ENCODE results near the gene DSN1.
A peak's percentile ranks its signal among the peaks of the same experiment; 100 is the strongest.

DSN1 gene

DNA sequence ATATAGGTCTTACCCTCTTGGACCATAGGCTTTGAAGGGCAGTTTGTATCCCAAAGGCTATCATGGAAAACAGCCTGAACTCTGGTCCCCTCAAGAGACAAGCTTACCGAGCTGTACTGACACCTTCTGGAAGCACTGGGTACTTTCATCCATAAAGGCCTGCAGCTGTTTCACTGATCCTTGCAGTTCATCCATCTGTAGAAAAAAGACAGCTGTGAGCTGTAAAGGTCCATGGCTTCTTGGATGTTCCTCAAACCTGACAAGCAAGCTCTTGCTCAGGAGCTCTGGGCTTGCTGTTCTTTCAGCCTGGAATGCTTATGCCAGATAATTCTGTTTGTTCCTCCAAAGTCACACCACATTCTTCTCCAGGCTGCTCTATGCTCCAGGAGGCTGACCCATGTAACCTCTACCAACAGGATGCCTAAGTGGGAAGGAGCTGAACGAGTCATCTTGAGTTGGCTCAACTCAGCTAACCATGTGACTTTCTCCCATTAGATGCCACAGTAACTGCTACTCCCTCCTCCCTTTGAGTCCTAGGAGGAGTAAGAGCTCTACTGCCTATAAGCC lies 18.8 kb downstream of the DSN1 start:
- DNase-seq (ENCODE audit: low spot score) = peak; percentile 82

- DNase-seq (ENCODE audit: low spot score) = no peak
These were observed 21.0 kb downstream of the DSN1 start for GRCh38 chr20:36752582-36752981.

DNA sequence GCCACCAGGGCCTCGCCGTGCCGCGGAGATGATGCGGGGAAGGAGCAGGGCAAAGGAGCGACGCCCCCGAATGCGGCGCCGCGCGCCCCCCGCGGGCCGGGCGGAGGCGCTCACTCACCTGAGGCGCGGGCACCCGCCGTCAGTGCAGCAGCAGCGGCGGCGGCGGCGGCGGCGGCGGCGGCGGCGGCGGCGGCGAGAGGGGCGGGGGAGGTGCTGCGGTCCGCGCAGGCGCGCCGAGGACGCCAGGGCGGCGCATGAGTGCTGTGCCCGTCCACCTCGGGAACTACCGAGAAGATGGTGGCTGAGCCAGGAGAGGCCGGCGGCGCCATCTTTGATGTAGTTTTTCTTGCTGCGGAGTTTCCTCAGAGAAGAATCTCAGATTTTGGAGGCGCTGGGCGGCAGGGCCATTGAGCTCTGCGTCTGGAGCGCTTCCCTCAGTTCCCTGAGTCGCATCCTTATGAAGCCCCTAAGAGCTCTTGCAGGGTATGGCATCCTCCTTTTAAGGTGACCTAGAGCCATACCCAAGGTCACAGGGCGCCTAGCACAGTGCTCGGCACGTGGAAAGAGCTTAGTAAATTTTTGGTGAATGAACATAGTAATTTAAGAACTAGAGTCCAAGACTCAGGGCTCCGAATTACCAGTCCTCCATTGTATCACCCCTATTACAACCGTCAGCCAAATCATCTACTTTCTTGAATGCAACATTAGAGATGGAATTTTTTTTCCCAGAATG lies 27.5 kb downstream of the DSN1 start, which contains the start of gene NDRG3:
Gene NDRG3 (minus strand): TSS at position 164 of the 733 bp plus-strand sequence. CDS start 24,355 bp downstream, outside the sequence.
- peak; percentile 96 for DNase-seq (ENCODE audit: low spot score)

GRCh38 chr20:36745234-36745926 lies 28.2 kb downstream of the DSN1 start:
- DNase-seq (ENCODE audit: low spot score) = peak; percentile 16

- DNase-seq (ENCODE audit: low spot score) = peak; percentile 77
These were observed 28.8 kb downstream of the DSN1 start for GRCh38 chr20:36744764-36745191.

DNA sequence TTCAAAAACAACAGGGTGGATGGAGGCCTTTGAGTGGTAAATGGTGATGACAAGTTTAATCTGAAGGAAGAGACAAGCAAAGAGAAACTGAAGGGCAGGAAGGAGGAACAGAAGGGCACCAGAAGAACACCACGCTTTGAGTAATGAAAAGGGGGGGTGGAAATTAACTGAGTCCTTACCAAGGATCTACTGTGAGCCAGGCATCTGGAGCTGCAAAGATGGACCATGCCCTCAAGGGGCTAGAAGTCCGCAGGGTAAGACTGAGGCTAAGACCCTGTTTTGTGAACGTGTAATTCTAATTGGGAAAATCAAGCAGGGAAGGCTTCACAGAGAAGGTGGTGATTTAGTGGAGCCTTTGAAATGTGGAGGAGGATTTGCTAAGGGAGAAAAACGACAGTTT lies 29.3 kb downstream of the DSN1 start:
- no peak for DNase-seq (ENCODE audit: low spot score)

DNA sequence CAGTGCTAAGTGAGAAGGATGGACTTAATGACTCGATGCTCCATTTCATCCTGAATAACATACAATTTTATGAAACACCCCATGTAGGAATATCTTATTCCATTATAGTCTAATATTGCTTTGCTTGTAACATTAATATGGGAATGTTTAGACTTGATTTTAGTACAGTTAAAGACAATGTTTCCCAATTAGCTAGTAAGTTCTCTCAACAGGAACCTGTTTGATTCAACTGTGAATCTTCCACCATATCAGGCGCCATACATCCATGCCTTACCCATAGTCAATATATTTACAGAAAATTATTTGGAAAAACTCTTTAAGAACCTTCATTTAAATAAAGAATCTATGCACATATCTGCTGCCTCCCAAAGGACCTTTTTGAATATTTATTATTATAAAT lies 31.0 kb downstream of the DSN1 start:
- DNase-seq (ENCODE audit: low spot score) = no peak

DNA sequence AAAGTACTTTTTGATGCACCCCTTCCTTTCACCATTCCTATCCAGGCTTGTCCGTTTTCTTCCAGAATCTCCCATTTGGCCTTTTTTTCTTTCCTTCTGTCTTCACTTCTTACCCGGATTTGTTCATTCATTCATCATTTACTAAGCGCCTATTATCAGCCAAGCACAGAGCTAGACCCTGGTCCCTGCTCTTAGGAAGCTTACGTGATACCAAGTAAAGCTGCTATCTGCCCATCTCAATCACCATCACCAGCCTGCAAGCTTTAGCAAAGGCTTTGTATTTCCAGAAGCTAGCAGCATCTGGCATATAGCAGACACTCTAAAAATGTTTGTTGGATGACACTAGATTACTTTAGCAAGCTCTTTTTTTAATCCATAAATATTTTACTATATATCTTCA lies 32.5 kb downstream of the DSN1 start:
- DNase-seq (ENCODE audit: low spot score) = peak; percentile 40

- DNase-seq (ENCODE audit: low spot score) = no peak
These were observed 36.4 kb downstream of the DSN1 start for GRCh38 chr20:36737183-36737499.

DNA sequence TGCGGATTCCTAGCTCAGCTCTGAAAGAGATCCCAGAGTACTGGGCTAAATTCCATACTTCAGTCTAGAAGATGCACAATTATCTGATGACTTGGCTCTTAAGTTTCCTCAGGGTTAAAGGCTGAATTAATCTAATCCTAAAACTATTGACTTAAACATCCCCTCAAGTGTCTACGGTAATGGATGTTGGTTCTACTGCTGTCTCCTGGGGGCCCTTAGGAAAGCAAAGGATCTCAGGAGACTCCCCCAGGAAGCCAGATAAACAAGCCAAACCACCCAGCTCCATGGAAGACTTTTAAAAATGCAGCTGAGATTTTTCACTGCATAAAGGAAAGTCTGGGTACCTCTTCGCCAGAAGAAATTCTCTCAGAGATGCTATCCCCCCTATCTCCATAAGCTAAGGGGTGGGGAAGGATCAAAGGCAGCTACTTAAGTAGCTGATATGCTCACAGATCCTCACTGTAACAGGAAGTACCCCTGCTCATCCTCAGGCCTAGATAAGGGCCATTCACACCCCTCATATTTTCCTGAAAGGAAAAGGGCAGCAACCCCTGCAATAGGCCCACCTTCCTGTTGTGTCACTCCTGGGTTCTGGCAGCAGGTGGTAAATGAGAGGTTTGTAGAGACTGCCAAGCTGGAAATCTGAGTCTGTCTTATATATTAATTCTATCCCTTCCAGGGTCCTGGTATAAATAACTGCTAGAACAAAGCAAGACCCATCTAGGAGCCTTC lies 36.9 kb downstream of the DSN1 start:
- no peak for DNase-seq (ENCODE audit: low spot score)

GRCh38 chr20:36732456-36732855 lies 41.1 kb downstream of the DSN1 start:
- no peak for DNase-seq (ENCODE audit: low spot score)

DNA sequence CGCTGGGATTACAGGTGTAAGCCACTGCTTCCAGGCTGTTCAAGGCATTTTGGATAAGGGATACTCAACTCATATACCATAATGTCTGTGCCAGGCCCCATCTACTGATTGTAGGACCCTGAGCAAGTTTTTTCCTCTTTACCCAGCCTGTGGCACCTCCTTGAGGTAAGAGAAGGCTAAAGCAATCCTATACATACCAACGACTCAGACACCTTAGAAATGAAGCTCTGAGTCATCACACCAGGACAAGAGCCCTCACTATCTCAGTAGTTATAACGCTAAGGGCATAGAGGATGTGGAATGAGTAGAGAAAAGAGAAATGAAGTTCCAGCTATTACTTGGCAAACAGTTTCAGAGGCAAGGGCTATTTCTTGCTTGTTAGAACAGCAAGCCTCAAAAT lies 44.6 kb downstream of the DSN1 start:
- DNase-seq (ENCODE audit: low spot score) = no peak

DNA sequence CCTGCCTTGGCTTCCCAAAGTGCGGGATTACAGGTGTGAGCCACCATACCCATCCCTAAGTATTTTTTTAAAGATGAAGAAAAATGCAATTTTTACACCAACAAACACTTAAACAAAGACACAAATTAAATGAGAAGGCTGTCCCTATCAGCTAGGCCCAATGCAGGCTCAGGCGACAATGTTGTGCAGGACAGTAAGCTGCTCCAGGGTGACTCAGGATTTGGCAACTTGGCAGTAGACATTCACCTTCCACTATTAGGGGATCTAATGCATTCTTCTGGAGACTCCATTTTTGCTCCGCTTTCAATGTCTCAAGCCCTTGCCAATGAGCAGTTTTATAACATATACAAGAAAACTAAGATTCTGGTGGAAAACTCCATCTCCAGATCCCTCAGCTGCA lies 47.4 kb downstream of the DSN1 start:
- no peak for DNase-seq (ENCODE audit: low spot score)

GRCh38 chr20:36720510-36720909 lies 53.1 kb downstream of the DSN1 start:
- DNase-seq (ENCODE audit: low spot score) = no peak

GRCh38 chr20:36717657-36718056 lies 55.9 kb downstream of the DSN1 start:
- DNase-seq (ENCODE audit: low spot score) = peak; percentile 71

- DNase-seq (ENCODE audit: low spot score) = no peak
These were observed 56.5 kb downstream of the DSN1 start for GRCh38 chr20:36717021-36717420.

GRCh38 chr20:36712775-36713174 lies 60.8 kb downstream of the DSN1 start:
- no peak for DNase-seq (ENCODE audit: low spot score)

- DNase-seq (ENCODE audit: low spot score) = peak; percentile 22
These were observed 64.4 kb downstream of the DSN1 start for GRCh38 chr20:36709126-36709525.

DNA sequence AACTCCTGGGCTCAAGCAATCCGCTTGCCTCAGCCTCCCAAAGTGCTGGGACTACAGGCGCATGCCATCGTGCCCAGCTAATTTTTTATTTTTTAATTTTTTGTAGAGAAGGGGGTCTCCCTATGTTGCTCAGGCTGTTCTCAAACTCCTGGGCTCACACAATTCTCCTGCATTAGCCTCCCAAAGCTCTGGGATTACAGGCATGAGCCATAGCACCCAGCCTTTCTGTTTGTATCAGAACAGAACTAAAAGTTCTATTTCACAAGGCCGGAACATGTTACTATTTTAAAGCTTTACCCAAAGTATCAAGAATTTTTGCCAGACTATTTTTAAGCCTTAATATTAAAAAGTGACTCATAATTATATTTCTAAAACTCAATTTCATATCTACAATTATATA lies 70.0 kb downstream of the DSN1 start:
- no peak for DNase-seq (ENCODE audit: low spot score)

Data from cerebellar cortex (tissue), 1 donor.